H1 (cell line): ENCODE results near the gene CEP95. TPM values are rescaled to one million over a fixed set of nuclear protein-coding genes. Genes with fewer than 3 reads are reported as not detected.

Source experiments
- CTCF ChIA-PET: fragments of 300-600 bp; sonication (Branson Sonifier 250); formaldehyde crosslinking; loops from one replicate; lab custom pipeline; 2021; ENCODE audit not compliant: partially characterized antibody; lab: Charles Lee
- POLR2A ChIA-PET: fragments of 300-600 bp; sonication (Branson Sonifier 250); formaldehyde crosslinking; loops from one replicate; lab custom pipeline; 2021; ENCODE audit warnings: inconsistent platforms; ENCODE audit not compliant: partially characterized antibody; lab: Charles Lee
- DNase-seq, 2 experiments: peaks; one replicate each; pipeline versions ENCODE4 v3.0.0 to v3.0.0-alpha.2; 2010 to 2022; ENCODE audit warnings: low spot score in 2 of 2, low read depth in 1 of 2, mixed read lengths in 1 of 2
- FAIRE-seq: peaks from 2 replicates; lab custom pipeline; 2011; peaks lifted over from hg19 to GRCh38; lab: Jason Lieb, UNC
- H2AFZ ChIP-seq: 2 replicates; pipeline ENCODE4 v1.8.1; 2012; ENCODE audit warnings: low read length, inconsistent platforms
- H2AK5ac ChIP-seq: 2 replicates; pipeline ENCODE4 v1.6.1; 2013; ENCODE audit warnings: low read depth, low read length
- H2BK120ac ChIP-seq: replicated peaks from 2 replicates; pipeline ENCODE3; 2013; ENCODE audit warnings: low read depth, low read length, inconsistent platforms
- H2BK12ac ChIP-seq: 2 replicates; pipeline ENCODE4 v1.6.1; 2013; ENCODE audit warnings: low read depth, low read length
- H2BK15ac ChIP-seq: 2 replicates; pipeline ENCODE4 v1.6.1; 2013; ENCODE audit warnings: low read length
- H2BK20ac ChIP-seq: 2 replicates; pipeline ENCODE4 v1.6.1; 2013; ENCODE audit warnings: low read length
- H2BK5ac ChIP-seq: 2 replicates; pipeline ENCODE4 v1.6.1; 2013; ENCODE audit warnings: low read depth, low read length
- H3K14ac ChIP-seq: 2 replicates; pipeline ENCODE4 v1.6.1; 2013; ENCODE audit warnings: inconsistent platforms; ENCODE audit not compliant: insufficient read length
- H3K18ac ChIP-seq: 2 replicates; pipeline ENCODE4 v1.6.1; 2013; ENCODE audit warnings: low read length; ENCODE audit errors: extremely low read depth
- H3K23ac ChIP-seq: 2 replicates; pipeline ENCODE4 v1.6.1; 2013; ENCODE audit warnings: inconsistent platforms; ENCODE audit not compliant: insufficient read length
- H3K23me2 ChIP-seq: 2 replicates; pipeline ENCODE4 v1.6.1; 2013; ENCODE audit warnings: low read depth, low read length
- H3K27ac ChIP-seq: 2 replicates; pipeline ENCODE4 v1.6.1; 2011; ENCODE audit warnings: low read depth, low read length, inconsistent platforms
- H3K27me3 ChIP-seq, 4 experiments: replicated peaks in 1 of 4; 1 replicate in 1 of 4; 2 replicates in 3 of 4; pipeline versions ENCODE4 v1.6.1 to v1.8.1; 2011 to 2013; ENCODE audit warnings: low read length in 3 of 4, mild to moderate bottlenecking in 3 of 4, inconsistent platforms in 2 of 4, mixed read lengths in 2 of 4, moderate library complexity in 1 of 4; ENCODE audit not compliant: control insufficient read depth in 3 of 4, insufficient read depth in 3 of 4; ENCODE audit errors: extremely low read depth in 1 of 4
- H3K36me3 ChIP-seq, 4 experiments: 2 replicates each; pipeline versions ENCODE4 v1.6.1 to v1.8.1; 2011 to 2013; ENCODE audit warnings: mild to moderate bottlenecking in 4 of 4, low read length in 3 of 4, moderate library complexity in 2 of 4, control low read depth in 1 of 4, inconsistent platforms in 1 of 4; ENCODE audit not compliant: insufficient read depth in 4 of 4, control insufficient read depth in 2 of 4
- H3K4ac ChIP-seq: replicated peaks from 2 replicates; pipeline ENCODE3; 2013; ENCODE audit warnings: low read length, low read depth, mixed read lengths, inconsistent platforms; ENCODE audit not compliant: insufficient read length
- H3K4me1 ChIP-seq, 4 experiments: replicated peaks in 1 of 4; 1 replicate in 1 of 4; 2 replicates in 3 of 4; pipeline versions ENCODE4 v1.6.1 to v1.8.1; 2011 to 2013; ENCODE audit warnings: low read length in 3 of 4, inconsistent platforms in 2 of 4, mixed read lengths in 1 of 4; ENCODE audit not compliant: insufficient read depth in 4 of 4, control insufficient read depth in 3 of 4
- H3K4me2 ChIP-seq, 2 experiments: 2 replicates each; pipeline versions ENCODE4 v1.6.1 to v1.8.1; 2011 to 2013; ENCODE audit warnings: low read depth in 2 of 2, low read length in 2 of 2, control low read depth in 1 of 2, inconsistent platforms in 1 of 2, mild to moderate bottlenecking in 1 of 2; ENCODE audit not compliant: insufficient read depth in 1 of 2
- H3K4me3 ChIP-seq, 4 experiments: fragments of 200-600, 300-600 bp in 1 of 4; sonication (generic), shearing (Covaris generic), sonication (Bioruptor Twin) in 1 of 4; 2 replicates each; pipeline versions ENCODE4 v1.5.1 to v1.8.1; 2011 to 2016; ENCODE audit warnings: low read length in 4 of 4, low read depth in 3 of 4, control low read depth in 2 of 4, inconsistent platforms in 2 of 4, mild to moderate bottlenecking in 2 of 4, mixed read lengths in 1 of 4, moderate library complexity in 1 of 4; ENCODE audit not compliant: insufficient read depth in 2 of 4; ENCODE audit errors: extremely low read depth in 1 of 4
- H3K56ac ChIP-seq: replicated peaks from 2 replicates; pipeline ENCODE3; 2013; ENCODE audit warnings: low read depth, mild to moderate bottlenecking, mixed read lengths, low read length, inconsistent platforms; ENCODE audit not compliant: insufficient read length
- H3K79me1 ChIP-seq: 2 replicates; pipeline ENCODE4 v1.6.1; 2013; ENCODE audit warnings: low read depth, low read length, control low read depth
- H3K79me2 ChIP-seq, 2 experiments: 2 replicates each; pipeline versions ENCODE4 v1.6.1 to v1.8.1; 2012 to 2013; ENCODE audit warnings: low read length in 2 of 2, mild to moderate bottlenecking in 2 of 2, inconsistent platforms in 1 of 2; ENCODE audit not compliant: insufficient read depth in 2 of 2, control insufficient read depth in 1 of 2
- H3K9ac ChIP-seq, 4 experiments: replicated peaks in 1 of 4; 1 replicate in 1 of 4; 2 replicates in 3 of 4; pipeline versions ENCODE4 v1.6.1 to v1.8.1; 2011 to 2013; ENCODE audit warnings: low read depth in 3 of 4, low read length in 3 of 4, control low read depth in 2 of 4, mild to moderate bottlenecking in 2 of 4, moderate library complexity in 2 of 4, inconsistent platforms in 1 of 4; ENCODE audit errors: extremely low read depth in 1 of 4
- H3K9me3 ChIP-seq, 2 experiments: 2 replicates each; pipeline versions ENCODE4 v1.6.1 to v1.8.1; 2012 to 2013; ENCODE audit warnings: mild to moderate bottlenecking in 2 of 2, moderate library complexity in 2 of 2, control low read depth in 1 of 2, inconsistent platforms in 1 of 2, low read depth in 1 of 2, low read length in 1 of 2, mixed read lengths in 1 of 2; ENCODE audit not compliant: insufficient read depth in 2 of 2
- H4K20me1 ChIP-seq, 2 experiments: replicated peaks in 1 of 2; 2 replicates each; pipeline versions ENCODE3 to v1.8.1; 2011 to 2013; ENCODE audit warnings: inconsistent platforms in 2 of 2, low read length in 2 of 2, mild to moderate bottlenecking in 1 of 2; ENCODE audit not compliant: insufficient read depth in 2 of 2, control insufficient read depth in 1 of 2
- H4K5ac ChIP-seq: 2 replicates; pipeline ENCODE4 v1.6.1; 2013; ENCODE audit warnings: low read length, low read depth, mixed read lengths, inconsistent platforms; ENCODE audit not compliant: insufficient read length
- H4K8ac ChIP-seq: 2 replicates; pipeline ENCODE4 v1.8.0; 2013; ENCODE audit warnings: mild to moderate bottlenecking, moderate library complexity, low read length, inconsistent platforms; ENCODE audit not compliant: insufficient read depth; ENCODE audit errors: extremely low read depth
- H4K91ac ChIP-seq: replicated peaks from 2 replicates; pipeline ENCODE3; 2013; ENCODE audit warnings: low read length, mixed read lengths, inconsistent platforms; ENCODE audit not compliant: insufficient read length
- BRCA1 ChIP-seq: IDR thresholded peaks from 2 replicates; pipeline ENCODE4 v1.6.1; 2012; ENCODE audit warnings: low read depth, low read length, improper control_type of control experiment
- CREB1 ChIP-seq: IDR thresholded peaks from 2 replicates; pipeline ENCODE4 v1.6.1; 2012; ENCODE audit warnings: inconsistent platforms
- NANOG ChIP-seq: IDR thresholded peaks from 2 replicates; pipeline ENCODE4 v1.6.1; 2011; ENCODE audit warnings: low read length, low read depth, mild to moderate bottlenecking, inconsistent platforms; ENCODE audit not compliant: insufficient read depth, poor library complexity, severe bottlenecking
- POLR2A ChIP-seq, 2 experiments: IDR thresholded peaks; 1 replicate in 1 of 2; 2 replicates in 1 of 2; pipeline ENCODE4 v1.6.1; 2011; ENCODE audit warnings: low read depth in 2 of 2, low read length in 2 of 2, mild to moderate bottlenecking in 2 of 2; ENCODE audit errors: control extremely low read depth in 1 of 2
- POU5F1 ChIP-seq: IDR thresholded peaks from 2 replicates; pipeline ENCODE4 v1.6.1; 2011; ENCODE audit warnings: low read depth, mild to moderate bottlenecking, low read length, moderate library complexity
- TAF1 ChIP-seq: IDR thresholded peaks from 2 replicates; pipeline ENCODE4 v1.6.1; 2011; ENCODE audit warnings: mild to moderate bottlenecking, low read depth, low read length
- WGBS, 2 experiments: shearing (Covaris generic) in 1 of 2; methylation state at CpG; one replicate each; pipeline versions ENCODE4 v1.1.6 to v1.1.7; 2013 to 2015; ENCODE audit warnings: low lambda C conversion rate in 2 of 2, mixed read lengths in 2 of 2, inconsistent platforms in 1 of 2, low coverage in 1 of 2, missing lambda C conversion rate in 1 of 2; ENCODE audit not compliant: insufficient replicate concordance in 2 of 2, insufficient coverage in 1 of 2, insufficient read length in 1 of 2; ENCODE audit errors: extremely low coverage in 1 of 2, missing lambda C conversion rate in 1 of 2; 5-methylcytosine and 5-hydroxymethylcytosine counted together
- polyA plus RNA-seq, 7 experiments: library from polyadenylated mRNA; depleted of rRNA in 3 of 7; stranded (reverse) in 5 of 7; unstranded in 2 of 7; fragments of >200 nt in 5 of 7; fragments of 200-250 nt in 2 of 7; gene quantifications; 1 replicate in 5 of 7; 2 replicates in 1 of 7; 4 replicates in 1 of 7; pipeline versions ENCODE4 v1.2.1 to v1.2.3, GENCODE V29; 2011 to 2013; ENCODE audit warnings: missing spikeins in 2 of 7, mixed read lengths in 2 of 7
- total RNA-seq: library from RNA; stranded (reverse); fragmentation: NEBNext Ultra II Directional; extraction: Animal tissue kit (Norgen Biotek cat#: 25700); gene quantifications from 2 replicates; pipeline ENCODE4 v1.2.1, GENCODE V29; 2021

The CEP95 gene
- total and polyA plus RNA-seq, 2 of the 8 experiments (the other 6 are each of a cell fraction or from before 2014, with no cell fraction given) = 22.3 to 51.5 TPM

DNA sequence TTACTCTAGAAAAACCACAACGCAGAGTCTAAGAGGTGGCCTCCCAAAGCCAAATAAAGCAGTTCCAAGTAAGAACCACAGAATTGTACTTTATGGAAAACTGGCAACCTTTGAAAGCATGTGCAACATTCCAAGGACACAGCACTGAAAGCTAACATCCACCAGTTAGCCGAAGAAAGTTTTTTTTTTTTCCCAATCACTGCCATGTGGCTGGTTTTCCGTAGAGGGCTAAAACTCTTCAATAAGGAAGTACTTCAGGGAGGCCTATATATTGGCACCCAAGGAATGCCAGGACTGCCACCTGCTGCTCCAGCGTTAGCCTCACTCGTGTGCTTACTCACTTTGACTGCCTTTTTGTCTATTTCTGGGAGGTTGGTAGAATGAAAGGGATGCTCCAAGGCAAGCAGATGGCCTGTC, 25.2 kb downstream of the CEP95 start:
- no peak overlapping the region for H2BK5ac ChIP-seq
- ChIA-PET CTCF (interaction anchor here (0.8 to 1.9 kb wide), 5 partner anchors 12 to 117 kb away, joined by 3 to 7 read pairs (median 4); partner anchors contain the start of gene CEP95), POLR2A (interaction anchor here (0.9 to 7.5 kb wide), 5 partner anchors 9 to 33 kb away, joined by 3 to 56 read pairs (median 7); partner anchors contain the start of genes CEP95, DDX5 and POLG2)
- H3K4me2 ChIP-seq = no peak overlapping the region
- no peak overlapping the region for H3K27ac ChIP-seq
- H4K91ac ChIP-seq = no peak overlapping the region
- no peak for FAIRE-seq
- 94% methylated on average over 5 of the region's 5 CpGs; no CpG with 5 or more reads in 1 of the 2 experiments for WGBS, 2 experiments
- H4K5ac ChIP-seq = no peak overlapping the region
- no peak overlapping the region for H2BK15ac ChIP-seq
- no peak overlapping the region for H2BK120ac ChIP-seq
- no peaks in the 10 kb centered on the region for H3K23me2 ChIP-seq
- H3K9ac ChIP-seq = no peak overlapping the region
- H4K8ac ChIP-seq = no peak overlapping the region; the same call in 1 of the 2 replicates
- no peak overlapping the region for H3K4me3 ChIP-seq
- H3K79me1 ChIP-seq = no peaks in the 10 kb centered on the region
- H4K20me1 ChIP-seq = peaks cover 0 to 1% of the 10 kb centered on the region in 2 experiments
- H3K18ac ChIP-seq = no peak overlapping the region
- H2AK5ac ChIP-seq = no peak overlapping the region
- no peak overlapping the region for H3K4ac ChIP-seq
- H3K14ac ChIP-seq = no peak overlapping the region
- H3K36me3 ChIP-seq = peaks cover 52 to 100% (median 86%) of the 10 kb centered on the region in 4 experiments
- H3K27me3 ChIP-seq = no peaks in the 10 kb centered on the region
- H2BK20ac ChIP-seq = no peak overlapping the region
- H3K4me1 ChIP-seq = no peaks in the 10 kb centered on the region
- TF ChIP-seq POU5F1 = no peak
- no peak for TF ChIP-seq BRCA1
- no peak for TF ChIP-seq TAF1
- TF ChIP-seq NANOG = no peak
- TF ChIP-seq POLR2A (IDR thresholded peaks at IDR 0.05; ENCODE audit: control extremely low read depth in 1 of 2, low read depth in 2 of 2, low read length in 2 of 2) = no peak
- no peak for TF ChIP-seq CREB1
- H2AFZ ChIP-seq = no peak overlapping the region
- H3K79me2 ChIP-seq = no peaks in the 10 kb centered on the region
- no peak overlapping the region for H3K56ac ChIP-seq
- no peak for DNase-seq
- H2BK12ac ChIP-seq = no peak overlapping the region
- no peak overlapping the region for H3K23ac ChIP-seq
- no peaks in the 10 kb centered on the region for H3K9me3 ChIP-seq
